ENCODE data around the gene ARTN. TPM values are rescaled to one million over a fixed set of nuclear protein-coding genes. Genes with fewer than 3 reads are reported as not detected.
A peak's percentile ranks its signal among the peaks of the same experiment; 100 is the strongest.

Gene ARTN
- total RNA-seq, 1 donor from 2014 or later: 0.49 TPM

DNA sequence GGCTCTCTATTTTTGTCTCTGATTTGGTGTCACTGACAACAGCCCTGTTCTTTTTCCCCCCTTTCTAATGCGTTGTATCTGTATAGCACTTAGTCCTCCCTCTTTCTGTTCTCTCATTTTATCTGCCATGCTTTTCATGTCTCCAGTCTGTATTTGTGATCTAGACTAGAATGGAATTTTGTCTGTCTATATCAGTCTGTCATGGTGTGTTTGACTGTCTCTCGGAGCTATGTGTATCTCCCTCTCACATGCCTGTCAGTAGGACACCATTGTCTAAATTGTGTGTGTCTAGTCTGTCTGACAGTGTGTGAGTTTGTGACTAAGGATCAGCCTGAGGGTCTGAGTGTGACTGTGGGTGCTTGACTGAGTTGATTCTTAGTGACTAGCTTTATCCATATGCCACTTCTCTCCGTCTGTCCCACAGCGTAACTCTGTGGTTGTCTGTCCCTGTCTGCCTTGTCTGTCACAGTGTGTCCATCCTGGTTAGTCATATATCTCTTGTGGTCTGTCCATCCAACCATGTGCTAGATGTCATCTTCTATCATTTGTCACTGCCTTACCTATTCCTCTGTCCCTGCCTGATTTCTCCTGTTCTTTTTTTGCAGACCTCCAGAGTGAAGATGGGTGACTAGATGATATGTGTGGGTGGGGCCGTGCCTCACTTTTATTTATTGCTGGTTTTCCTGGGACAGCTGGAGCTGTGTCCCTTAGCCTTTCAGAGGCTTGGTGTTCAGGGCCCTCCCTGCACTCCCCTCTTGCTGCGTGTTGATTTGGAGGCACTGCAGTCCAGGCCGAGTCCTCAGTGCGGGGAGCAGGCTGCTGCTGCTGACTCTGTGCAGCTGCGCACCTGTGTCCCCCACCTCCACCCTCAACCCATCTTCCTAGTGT lies 44.0 kb downstream of the ARTN start:
- DNase-seq (ENCODE audit: missing footprints): no peak
- no peak for ATAC-seq
- intact Hi-C loops (cut with DNase I): no loop called here

DNA sequence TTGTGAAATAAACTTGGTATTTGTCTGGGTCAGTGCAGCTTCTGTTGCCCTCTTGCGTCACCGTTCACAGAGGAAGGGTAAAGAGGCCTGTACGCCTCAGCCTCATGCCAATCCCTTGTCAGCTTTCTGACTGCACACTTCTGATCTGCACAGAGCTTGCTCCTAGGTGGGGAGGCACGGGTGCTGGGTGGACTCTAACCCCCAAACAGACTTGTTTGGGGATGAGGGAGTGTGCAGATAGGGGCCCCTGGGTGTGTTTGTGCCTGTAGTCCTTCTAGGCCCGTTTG lies 44.6 kb downstream of the ARTN start:
- ATAC-seq (no peak), DNase-seq (ENCODE audit: missing footprints) (peak; percentile 18)
- intact Hi-C loops (cut with DNase I): no loop called here

DNA sequence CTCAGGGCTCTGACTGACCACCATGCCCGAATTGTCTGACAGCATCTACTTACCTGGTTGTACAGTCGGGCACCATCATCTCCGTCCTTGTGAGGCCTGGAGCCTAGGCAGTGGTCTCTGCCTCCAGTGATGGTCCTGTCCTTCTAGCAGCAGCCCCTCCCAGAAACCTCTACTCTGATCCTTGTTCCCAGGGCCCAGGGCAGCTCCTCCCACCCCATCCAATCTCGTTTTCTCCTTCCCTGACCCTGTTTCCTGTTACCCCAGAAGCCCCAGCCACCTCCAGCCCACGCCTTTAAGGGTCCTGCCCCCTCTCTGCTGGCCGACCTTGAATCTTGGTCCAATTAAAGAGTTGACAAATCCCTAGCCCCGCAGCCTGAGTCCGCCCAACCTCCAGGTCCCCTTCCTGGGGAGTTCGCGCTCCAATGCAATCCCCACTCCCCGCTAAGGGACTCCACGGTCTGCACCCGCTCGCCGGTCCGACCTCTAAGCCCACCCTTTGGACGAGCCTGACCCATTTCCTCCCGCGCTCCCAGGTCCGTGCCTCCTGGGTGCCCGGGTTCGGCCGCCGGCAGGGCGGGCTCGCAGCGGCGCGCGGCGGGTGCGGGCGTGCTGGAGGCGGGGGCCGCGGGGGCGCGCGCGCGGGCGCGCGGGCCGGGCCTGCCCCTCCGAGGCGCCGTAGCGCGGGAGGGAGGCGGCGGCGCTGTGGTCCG lies 45.1 kb downstream of the ARTN start, which contains the start of gene B4GALT2:
Gene B4GALT2 (plus strand): TSS at position 660 of the 710 bp plus-strand sequence. CDS start 1,951 bp downstream, outside the sequence.
- no peak for ATAC-seq
- peak; percentile 75 for DNase-seq (ENCODE audit: missing footprints)
- intact Hi-C loops (cut with DNase I): no loop called here

DNA sequence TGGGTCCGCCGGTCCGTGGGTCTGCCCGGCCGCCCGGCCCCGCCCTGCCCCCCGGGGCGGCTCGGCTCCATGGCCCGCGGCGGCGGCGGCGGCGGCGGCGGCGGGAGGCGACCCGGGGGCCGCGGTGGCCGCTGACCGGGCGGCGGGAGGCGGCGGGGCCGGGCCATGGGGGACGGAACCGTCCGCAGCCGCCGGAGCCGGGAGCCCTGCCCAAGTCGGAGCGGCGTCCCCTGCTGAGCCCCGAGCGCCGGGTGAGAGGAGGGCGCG lies 45.6 kb downstream of the ARTN start:
- DNase-seq (ENCODE audit: missing footprints) (peak; percentile 55), ATAC-seq (no peak)
- intact Hi-C loops (cut with DNase I): no loop called here

- DNase-seq (ENCODE audit: missing footprints): peak; percentile 72
Observed at GRCh38 chr1:43979528-43980254, 46.1 kb downstream of the ARTN start.

DNA sequence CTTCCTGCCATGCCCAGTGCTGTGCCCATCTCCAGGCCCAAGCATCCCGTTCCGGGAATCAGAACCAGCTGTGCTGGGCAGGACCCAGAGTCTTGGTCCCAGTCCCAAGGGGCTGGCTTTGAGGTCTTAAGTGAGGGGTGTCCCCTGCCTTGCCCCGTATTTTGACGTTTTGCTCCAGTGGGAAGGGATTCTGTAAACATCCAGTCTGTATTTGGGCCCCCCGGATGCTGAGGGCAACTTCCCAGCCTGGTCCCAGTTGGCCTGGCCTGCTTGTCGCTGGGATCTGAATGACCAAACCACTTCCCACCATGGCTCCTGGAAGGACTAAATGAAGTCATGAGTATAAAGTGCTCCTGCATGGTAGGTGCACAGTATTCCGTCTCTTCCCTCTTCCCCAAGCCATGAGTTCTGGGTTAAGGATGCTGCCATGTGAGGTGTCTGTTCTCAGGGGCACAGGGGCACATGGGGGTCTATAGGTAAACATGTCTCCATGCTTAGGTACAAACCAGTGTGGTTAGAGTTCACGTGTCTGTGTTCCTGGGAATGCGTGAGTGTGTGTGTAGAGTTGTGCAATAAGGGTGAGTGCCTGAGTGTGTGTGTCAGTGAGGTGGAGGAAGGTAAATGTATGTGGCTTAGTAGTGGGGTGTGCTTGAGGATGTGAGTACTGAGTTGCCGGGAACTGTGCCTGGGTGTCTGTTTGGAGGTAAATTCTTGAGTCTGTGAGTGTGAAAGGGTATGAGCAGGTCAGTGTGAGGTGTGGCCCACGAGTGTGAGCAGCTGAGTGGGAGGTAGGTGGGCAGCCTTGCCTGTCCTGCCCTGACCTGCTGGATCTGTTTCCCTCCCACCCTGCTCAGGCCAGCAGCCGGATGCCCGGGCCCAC lies 46.9 kb downstream of the ARTN start:
- no peak for ATAC-seq

More at GRCh38 chr1:43979528-43980254, 46.1 kb downstream of the ARTN start:
- ATAC-seq: peak; percentile 8
- intact Hi-C loops (cut with DNase I): no loop called here

DNA sequence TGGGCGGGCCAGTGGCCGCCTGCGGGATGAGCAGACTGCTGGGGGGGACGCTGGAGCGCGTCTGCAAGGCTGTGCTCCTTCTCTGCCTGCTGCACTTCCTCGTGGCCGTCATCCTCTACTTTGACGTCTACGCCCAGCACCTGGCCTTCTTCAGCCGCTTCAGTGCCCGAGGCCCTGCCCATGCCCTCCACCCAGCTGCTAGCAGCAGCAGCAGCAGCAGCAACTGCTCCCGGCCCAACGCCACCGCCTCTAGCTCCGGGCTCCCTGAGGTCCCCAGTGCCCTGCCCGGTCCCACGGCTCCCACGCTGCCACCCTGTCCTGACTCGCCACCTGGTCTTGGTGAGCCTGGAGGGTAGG lies 47.5 kb downstream of the ARTN start:
- no peak for ATAC-seq

More for the DNA sequence above, 46.9 kb downstream of the ARTN start:
- intact Hi-C loops (cut with DNase I): no loop called here
- peak; percentile 47 for DNase-seq (ENCODE audit: missing footprints)

GRCh38 chr1:43981636-43982035 lies 48.0 kb downstream of the ARTN start:
- intact Hi-C loops (cut with DNase I): no loop called here
- DNase-seq (ENCODE audit: missing footprints) (peak; percentile 61), ATAC-seq (no peak)

More for the DNA sequence above, 47.5 kb downstream of the ARTN start:
- intact Hi-C loops (cut with DNase I): no loop called here
- peak; percentile 13 for DNase-seq (ENCODE audit: missing footprints)

DNA sequence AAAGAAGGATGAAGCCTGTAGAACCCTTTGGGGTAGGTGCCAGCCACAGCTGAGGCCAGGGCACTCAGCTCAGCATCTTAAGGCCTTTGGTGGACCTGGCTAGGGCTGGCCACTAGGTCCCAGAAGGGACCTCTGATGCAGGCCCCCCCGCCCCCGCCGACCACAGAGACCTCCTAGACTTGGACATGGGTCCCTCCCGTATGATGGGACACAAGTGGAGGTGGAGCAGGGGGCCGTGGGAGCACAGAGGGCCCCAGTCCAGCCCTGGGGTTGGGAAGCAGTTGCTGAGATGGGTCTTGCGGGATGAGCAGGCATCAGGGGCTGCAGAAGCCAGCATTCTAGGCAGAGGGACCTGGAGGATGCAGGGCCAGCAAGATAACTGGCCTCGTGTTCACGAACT lies 48.6 kb downstream of the ARTN start:
- intact Hi-C loops (cut with DNase I): no loop called here
- ATAC-seq (no peak), DNase-seq (ENCODE audit: missing footprints) (peak; percentile 41)

DNA sequence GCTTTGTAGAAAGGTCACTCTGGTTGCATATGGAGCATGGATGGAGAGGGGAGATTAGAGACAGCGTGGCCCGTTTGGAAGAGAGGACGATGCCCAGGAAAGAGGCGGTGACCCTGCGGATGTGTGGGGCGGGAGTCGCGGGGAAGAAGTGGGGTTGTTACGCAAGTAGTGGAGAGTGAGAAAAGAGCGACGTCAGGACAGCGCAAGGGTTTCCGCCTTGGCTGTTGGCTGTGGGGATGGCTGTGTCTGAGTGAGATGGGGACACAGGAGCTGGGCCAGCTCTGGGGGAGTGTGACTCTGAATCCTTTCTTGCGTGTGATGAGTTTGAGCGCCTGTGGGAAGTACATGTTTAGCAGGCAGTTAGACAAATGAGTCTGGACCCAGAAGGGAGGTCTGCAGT lies 49.2 kb downstream of the ARTN start:
- peak; percentile 70 for DNase-seq (ENCODE audit: missing footprints)
- intact Hi-C loops (cut with DNase I): no loop called here
- ATAC-seq: no peak

DNA sequence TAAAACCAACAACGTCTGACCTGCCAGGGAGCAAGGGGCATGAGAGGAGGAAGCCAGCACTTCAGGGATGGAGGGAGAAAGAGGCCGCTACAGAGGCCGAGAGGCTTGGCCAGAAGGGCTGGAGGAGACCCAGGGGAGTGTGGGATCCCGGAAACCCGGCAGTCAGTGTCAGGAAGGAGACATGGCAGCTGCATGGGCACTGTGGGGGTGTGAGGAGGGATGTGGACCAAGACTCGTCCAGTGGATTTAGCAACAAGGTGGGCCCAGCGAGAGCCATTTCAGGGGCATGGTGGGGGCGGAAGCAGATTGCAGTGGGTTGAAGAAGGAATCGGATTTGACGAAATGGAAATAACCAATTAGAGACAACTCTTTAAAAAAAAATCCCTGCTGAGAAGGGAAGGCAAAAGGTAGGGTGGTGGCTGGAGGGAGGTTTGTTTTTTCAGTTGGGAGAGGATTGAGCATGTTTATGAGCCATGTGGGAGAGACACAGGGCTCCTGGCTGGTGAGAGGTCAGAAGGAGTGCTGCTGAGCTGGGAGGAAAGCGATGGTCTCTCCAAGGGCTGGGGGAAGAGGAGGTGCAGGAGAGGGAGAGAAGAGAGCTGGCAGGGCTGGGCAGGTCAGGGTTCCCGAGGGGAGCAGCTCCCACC lies 49.8 kb downstream of the ARTN start:
- ATAC-seq: no peak
- intact Hi-C loops (cut with DNase I): no loop called here
- DNase-seq (ENCODE audit: missing footprints): peak; percentile 34

DNA sequence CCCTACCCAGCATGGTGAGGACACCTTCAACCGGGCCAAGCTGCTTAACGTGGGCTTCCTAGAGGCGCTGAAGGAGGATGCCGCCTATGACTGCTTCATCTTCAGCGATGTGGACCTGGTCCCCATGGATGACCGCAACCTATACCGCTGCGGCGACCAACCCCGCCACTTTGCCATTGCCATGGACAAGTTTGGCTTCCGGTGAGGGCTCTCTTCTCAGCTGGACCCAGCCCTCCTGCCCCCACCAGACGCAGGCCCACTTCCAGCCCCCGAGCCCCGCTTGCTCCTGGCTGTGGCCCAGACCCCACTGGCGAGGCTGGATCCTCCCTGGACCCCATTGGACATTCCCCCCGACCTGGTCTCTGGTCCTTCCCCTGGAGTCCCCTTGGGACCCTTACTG lies 51.3 kb downstream of the ARTN start:
- ATAC-seq (no peak), DNase-seq (ENCODE audit: missing footprints) (peak; percentile 62)
- intact Hi-C loops (cut with DNase I): no loop called here

- ATAC-seq: no peak
- DNase-seq (ENCODE audit: missing footprints): peak; percentile 37
- intact Hi-C loops (cut with DNase I): no loop called here
Observed at GRCh38 chr1:43985984-43986595, 52.5 kb downstream of the ARTN start.

DNA sequence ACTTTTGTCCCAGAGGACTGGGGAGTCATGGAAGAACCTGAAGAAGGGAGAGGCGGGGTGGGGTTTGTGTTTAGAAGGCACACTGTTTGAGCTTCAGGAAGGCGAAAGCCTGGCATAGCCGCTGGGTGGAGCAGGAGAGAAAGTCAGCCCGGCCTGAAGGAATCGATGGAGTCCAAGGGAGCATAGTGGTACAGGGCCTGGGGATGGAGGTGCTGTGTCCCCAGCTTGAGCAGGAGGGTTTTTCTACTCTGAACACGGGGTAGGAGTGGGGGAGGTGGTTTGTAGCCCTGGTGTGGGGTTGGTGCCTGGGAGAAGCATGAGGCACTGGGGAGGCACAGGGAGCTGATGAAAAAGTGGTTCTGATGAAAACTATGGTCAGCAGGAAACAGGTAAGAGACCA lies 53.1 kb downstream of the ARTN start:
- ATAC-seq: no peak
- DNase-seq (ENCODE audit: missing footprints): peak; percentile 30
- intact Hi-C loops (cut with DNase I): no loop called here
